ENCODE measurements around the gene ASPSCR1.
A peak's percentile ranks its signal among the peaks of the same experiment; 100 is the strongest.

Gene ASPSCR1

DNA sequence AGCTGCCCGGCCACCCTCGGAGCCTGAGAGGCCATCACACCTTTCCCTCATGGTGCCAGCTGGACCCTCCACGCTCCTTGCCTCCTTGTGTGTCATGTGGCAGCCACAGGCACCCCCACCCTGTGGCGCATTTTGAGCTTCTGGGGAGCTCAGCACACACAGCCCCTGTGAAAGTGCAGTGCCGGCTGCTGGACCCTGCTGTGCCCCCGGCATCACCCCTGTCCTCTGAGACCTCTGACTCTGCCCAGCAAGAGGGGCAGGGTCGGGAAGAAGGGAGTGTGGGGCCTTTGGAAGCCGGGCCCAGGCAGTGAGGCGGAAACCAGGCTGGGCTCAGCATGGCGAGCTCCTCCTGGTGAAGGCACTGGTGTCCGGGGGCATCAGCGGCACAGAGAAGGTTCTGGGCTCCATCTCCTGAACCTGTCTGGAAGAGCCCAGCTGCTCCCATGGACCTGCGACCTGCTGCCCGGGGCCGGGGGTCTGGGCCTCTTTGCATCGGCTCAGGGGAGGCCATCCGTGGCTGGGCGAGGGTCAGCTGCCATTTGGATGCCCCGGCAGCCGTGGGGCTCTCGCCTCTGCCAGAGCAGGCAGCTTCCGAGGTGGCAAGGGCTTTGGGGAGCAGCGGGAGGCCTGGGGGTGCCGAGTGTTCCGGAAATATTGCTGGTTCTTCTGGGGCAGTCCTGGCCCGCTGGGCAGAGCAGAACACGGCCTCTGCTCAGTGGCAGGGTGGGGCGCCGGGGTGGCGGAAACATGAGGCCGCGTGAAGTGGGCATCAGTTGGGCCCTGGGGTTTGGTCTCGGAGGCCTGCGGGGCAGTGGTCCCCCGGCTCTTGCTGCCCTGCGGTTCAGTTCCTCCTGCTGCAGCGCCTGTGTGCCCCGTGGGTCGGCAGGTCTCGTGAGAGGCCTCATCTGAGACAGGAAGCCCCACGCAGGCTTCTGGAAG, 27.4 kb downstream of the ASPSCR1 start:
- no peak for TF ChIP-seq Cebpa-rat (IDR thresholded peaks at IDR 0.05)
- Histone ChIP-seq H3K9ac (no peak overlapping the region), H3K27ac (no peak overlapping the region), H3K4me2 (peak overlapping the region; percentile 95), H4K20me1 (peaks cover 92% of the 10 kb centered on the region), H3K9me3 (no peaks in the 10 kb centered on the region), H3K36me3 (no peaks in the 10 kb centered on the region; the same call in 1 of the 2 replicates), H3K4me1 (peaks cover 86% of the 10 kb centered on the region), H3K27me3 (peaks cover 26% of the 10 kb centered on the region; the same call in 1 of the 2 replicates), H3K4me3 (no peak overlapping the region)

DNA sequence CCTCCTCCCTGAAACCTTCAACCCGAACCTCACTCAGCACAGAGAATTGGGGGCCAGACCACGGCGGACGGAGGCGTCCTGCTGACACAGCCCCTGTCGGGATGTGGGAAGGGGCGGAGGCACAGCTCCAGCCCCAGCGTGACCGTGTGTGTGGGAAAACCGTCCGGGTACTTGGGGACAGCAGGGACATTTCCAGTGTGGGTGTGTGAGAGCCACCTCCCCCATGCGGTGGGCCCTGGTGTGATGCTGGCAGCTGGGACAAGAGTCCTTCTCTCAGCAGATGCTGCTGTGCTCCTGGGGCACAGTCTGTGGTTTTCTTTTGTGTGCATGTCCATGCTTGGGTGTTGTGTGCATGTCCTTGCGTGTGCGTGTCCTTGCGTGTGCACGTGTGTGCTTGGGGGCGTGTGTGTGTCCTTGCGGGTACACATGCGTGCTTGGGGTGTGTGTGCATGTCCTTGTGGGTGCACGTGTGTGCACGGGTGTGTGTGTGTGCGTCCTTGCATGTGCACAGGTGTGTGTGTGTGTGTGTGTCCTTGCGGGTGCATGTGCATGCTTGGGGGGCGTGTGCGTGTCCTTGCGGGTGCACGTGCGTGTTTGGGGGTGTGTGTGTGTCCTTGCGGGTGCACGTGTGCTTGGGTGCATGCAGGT, 28.4 kb downstream of the ASPSCR1 start:
- peaks cover 82% of the 10 kb centered on the region for H4K20me1 ChIP-seq
- H3K27ac ChIP-seq = no peak overlapping the region
- H3K27me3 ChIP-seq = peaks cover 21% of the 10 kb centered on the region; the same call in 1 of the 2 replicates
- H3K9me3 ChIP-seq = no peaks in the 10 kb centered on the region
- H3K4me1 ChIP-seq = peaks cover 81% of the 10 kb centered on the region
- no peak overlapping the region for H3K9ac ChIP-seq
- no peak overlapping the region for H3K4me3 ChIP-seq
- no peaks in the 10 kb centered on the region; the same call in 1 of the 2 replicates for H3K36me3 ChIP-seq
- peak overlapping the region; percentile 95 for H3K4me2 ChIP-seq
- TF ChIP-seq Cebpa-rat (IDR thresholded peaks at IDR 0.05) = no peak

DNA sequence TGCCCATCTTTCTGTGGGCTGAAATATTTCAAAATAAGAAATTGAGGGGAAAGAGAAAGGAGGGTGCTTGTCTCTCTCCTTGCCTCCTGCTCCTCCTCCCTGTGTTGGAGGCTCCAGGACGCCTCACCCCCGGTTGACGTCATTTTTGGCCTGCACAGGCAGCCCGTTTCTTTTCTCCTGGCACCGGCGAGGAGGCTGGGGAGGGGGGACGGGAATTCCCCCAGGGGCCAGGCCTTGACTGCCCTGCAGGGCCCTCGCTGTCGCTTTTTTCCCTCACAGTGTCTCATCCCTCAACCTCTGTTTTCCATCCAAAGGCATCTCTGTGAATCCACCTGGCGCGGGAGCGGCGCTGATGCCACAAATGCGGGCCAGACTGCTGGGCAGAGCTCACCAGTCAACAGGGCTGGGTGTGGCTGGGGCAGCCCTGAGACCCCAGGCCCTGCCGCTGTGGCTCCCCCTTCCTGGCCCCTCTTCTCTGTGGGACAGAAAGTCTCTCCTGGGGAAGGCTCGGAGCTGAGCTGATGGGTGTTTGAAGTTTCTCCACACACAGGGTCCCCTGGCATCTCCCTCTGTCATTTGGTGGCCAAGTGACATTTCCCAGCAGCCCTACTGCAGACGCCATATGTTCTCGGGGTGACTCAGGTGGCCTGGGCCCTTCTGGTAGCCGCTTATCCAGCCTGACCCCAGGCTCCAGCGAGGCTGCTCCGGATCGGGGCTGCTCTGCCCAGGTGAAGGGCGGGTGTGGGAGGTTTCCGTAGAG, 29.2 kb downstream of the ASPSCR1 start:
- no peak overlapping the region for H3K27ac ChIP-seq
- peaks cover 77% of the 10 kb centered on the region for H4K20me1 ChIP-seq
- peak overlapping the region; percentile 70 for H3K4me2 ChIP-seq
- H3K27me3 ChIP-seq = peaks cover 18% of the 10 kb centered on the region; the same call in 1 of the 2 replicates
- no peak for TF ChIP-seq Cebpa-rat (IDR thresholded peaks at IDR 0.05)
- H3K36me3 ChIP-seq = no peaks in the 10 kb centered on the region; the same call in 1 of the 2 replicates
- H3K4me1 ChIP-seq = peaks cover 80% of the 10 kb centered on the region
- H3K4me3 ChIP-seq = no peak overlapping the region
- H3K9ac ChIP-seq = no peak overlapping the region
- H3K9me3 ChIP-seq = no peaks in the 10 kb centered on the region

DNA sequence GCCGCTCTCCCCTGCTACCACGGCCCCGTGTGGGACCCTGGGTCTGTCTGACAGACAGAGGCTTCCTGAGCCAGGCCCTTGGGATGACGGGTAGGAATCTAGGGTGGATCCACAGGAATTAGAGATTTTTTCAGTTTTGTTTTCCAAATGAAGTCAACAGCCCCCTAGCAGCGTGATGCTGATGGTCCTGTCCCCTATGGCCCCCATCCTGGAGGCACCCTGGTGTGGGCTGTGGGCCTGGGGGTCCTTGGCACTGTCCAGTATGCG, 29.7 kb downstream of the ASPSCR1 start:
- Histone ChIP-seq H3K9me3 (no peaks in the 10 kb centered on the region), H4K20me1 (peaks cover 77% of the 10 kb centered on the region), H3K36me3 (no peaks in the 10 kb centered on the region; the same call in 1 of the 2 replicates), H3K27me3 (peaks cover 23% of the 10 kb centered on the region), H3K4me3 (no peak overlapping the region), H3K4me2 (peak overlapping the region; percentile 70), H3K4me1 (peaks cover 80% of the 10 kb centered on the region), H3K9ac (no peak overlapping the region), H3K27ac (no peak overlapping the region)
- no peak for TF ChIP-seq Cebpa-rat (IDR thresholded peaks at IDR 0.05)

DNA sequence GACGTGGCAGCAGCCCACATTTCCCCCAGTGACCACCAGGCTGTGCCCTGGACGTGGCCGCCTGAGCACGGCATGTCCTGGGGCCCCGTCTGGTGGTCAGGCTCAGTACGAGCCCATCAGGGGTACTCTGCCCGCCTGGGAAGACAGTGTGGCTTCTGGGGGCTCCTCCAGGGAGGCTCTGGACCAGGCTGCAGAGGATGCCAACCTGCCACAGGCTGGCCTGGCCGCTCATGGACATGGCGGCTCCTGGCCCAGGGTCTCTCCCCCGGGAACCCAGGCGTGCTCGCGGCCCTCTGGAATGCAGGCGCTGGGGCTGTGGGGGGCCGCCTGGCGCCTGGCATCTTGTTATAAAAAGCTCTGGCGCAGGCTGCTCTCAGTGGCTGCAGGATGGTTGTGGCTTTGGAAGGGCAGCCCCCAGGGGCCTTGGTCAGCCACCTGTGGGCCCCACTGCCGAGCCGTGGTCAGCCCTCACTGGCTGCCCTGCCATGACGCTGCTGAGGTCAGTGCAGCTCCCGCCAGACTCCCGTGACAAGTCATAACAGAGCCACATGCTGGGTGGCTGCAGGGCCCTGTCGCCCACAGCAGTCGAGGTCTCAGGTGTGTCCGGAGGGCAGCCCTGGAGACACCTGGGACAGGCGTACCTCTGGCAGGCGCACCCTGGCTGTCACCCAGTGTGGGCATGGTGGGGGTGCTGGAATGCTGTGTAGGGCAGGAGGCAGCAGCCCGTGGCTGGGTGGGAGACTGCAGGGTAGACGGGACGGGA, 30.2 kb downstream of the ASPSCR1 start:
- Histone ChIP-seq H3K4me3 (no peak overlapping the region), H4K20me1 (peaks cover 80% of the 10 kb centered on the region), H3K36me3 (no peaks in the 10 kb centered on the region; the same call in 1 of the 2 replicates), H3K27me3 (peaks cover 28% of the 10 kb centered on the region), H3K4me1 (peaks cover 80% of the 10 kb centered on the region), H3K4me2 (peak overlapping the region; percentile 70), H3K27ac (no peak overlapping the region), H3K9ac (no peak overlapping the region; the same call in 1 of the 2 replicates), H3K9me3 (no peaks in the 10 kb centered on the region)
- TF ChIP-seq Cebpa-rat (IDR thresholded peaks at IDR 0.05) = no peak

DNA sequence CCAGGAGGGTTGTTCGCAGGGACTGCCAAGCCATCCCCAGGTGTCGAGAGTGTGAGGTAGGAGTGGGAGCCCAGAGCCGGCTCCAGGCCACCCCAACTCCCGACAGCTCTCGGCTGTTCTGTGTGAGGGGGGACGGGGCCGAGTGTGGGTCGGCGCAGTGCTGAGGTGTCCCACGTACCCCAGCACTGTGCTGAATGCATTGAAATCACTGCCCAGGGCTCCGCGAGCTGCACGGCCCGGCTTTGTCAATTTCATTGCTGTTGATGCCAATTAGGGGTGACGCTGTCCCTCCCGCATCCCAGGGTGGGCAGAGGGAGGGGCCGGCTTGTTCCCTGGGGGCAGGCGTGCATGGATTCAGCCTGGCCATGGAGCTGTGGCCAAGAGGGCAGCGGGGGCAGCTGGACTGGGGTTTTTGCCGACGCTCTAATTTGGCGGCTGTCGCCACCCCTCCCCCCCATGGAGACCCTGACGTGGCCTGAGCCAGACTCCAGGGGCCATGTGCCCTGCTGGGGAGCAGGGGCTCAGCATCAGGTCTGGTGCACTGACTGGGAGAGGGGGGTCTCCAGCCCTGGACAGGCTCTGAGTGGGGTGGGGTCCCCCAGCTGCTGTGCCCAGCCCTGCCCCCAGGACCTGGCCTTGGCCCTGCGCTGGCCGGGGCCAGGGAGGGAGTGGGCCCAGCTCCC, 31.0 kb downstream of the ASPSCR1 start:
- H3K27me3 ChIP-seq = peaks cover 35% of the 10 kb centered on the region
- peaks cover 81% of the 10 kb centered on the region for H4K20me1 ChIP-seq

DNA sequence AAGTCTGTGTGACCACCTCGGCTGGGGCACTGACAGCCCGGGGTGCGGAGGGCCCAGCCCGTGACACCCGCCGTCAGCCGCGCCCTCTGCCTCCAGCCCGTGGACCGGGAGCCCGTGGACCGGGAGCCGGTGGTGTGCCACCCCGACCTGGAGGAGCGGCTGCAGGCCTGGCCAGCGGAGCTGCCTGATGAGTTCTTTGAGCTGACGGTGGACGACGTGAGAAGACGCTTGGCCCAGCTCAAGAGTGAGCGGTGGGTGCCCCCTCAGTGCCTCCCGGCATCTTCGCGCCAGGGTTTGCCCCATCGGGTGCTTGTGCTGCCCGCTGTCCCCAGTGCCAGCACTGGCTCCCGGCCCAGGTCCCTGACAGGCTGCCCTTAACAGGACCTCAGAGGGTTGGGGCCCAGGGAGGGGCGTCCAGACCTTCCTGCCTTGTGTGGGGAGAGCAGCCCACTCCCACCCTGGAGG, 31.5 kb downstream of the ASPSCR1 start:
- no peaks in the 10 kb centered on the region for H3K9me3 ChIP-seq
- peaks cover 80% of the 10 kb centered on the region for H3K4me1 ChIP-seq
- no peak overlapping the region for H3K9ac ChIP-seq
- H3K27ac ChIP-seq = no peak overlapping the region
- H3K4me3 ChIP-seq = no peak overlapping the region
- no peaks in the 10 kb centered on the region; the same call in 1 of the 2 replicates for H3K36me3 ChIP-seq
- peaks cover 81% of the 10 kb centered on the region for H4K20me1 ChIP-seq
- TF ChIP-seq Cebpa-rat (IDR thresholded peaks at IDR 0.05) = no peak
- H3K4me2 ChIP-seq = no peak overlapping the region
- peaks cover 41% of the 10 kb centered on the region for H3K27me3 ChIP-seq

More for the DNA sequence above, 31.0 kb downstream of the ASPSCR1 start:
- Histone ChIP-seq H3K4me3 (no peak overlapping the region), H3K9ac (no peak overlapping the region), H3K27ac (no peak overlapping the region), H3K4me2 (peak overlapping the region; percentile 70), H3K36me3 (no peaks in the 10 kb centered on the region; the same call in 1 of the 2 replicates), H3K4me1 (peaks cover 80% of the 10 kb centered on the region), H3K9me3 (no peaks in the 10 kb centered on the region)
- no peak for TF ChIP-seq Cebpa-rat (IDR thresholded peaks at IDR 0.05)

DNA sequence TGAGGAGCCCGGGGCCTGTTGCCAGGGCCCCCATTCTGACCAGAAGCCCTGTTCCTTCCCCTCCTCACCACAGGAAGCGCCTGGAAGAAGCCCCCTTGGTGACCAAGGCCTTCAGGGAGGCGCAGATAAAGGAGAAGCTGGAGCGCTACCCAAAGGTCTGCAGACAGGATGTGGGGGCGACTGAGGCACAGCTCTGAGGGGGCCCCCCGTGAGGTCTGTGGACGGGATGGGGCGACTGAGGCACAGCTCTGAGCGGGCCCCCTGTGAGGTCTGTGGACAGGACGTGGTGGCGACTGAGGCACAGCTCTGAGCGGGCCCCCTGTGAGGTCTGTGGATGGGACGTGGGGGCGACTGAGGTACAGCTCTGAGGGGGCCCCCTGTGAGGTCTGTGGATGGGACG, 32.0 kb downstream of the ASPSCR1 start:
- Histone ChIP-seq H3K4me1 (peaks cover 80% of the 10 kb centered on the region), H3K36me3 (no peaks in the 10 kb centered on the region; the same call in 1 of the 2 replicates)
- no peak for TF ChIP-seq Cebpa-rat (IDR thresholded peaks at IDR 0.05)

More for the DNA sequence above, 32.0 kb downstream of the ASPSCR1 start:
- peaks cover 46% of the 10 kb centered on the region for H3K27me3 ChIP-seq
- peaks cover 81% of the 10 kb centered on the region for H4K20me1 ChIP-seq
- H3K4me2 ChIP-seq = no peak overlapping the region
- no peaks in the 10 kb centered on the region for H3K9me3 ChIP-seq
- no peak overlapping the region for H3K9ac ChIP-seq
- H3K27ac ChIP-seq = no peak overlapping the region
- H3K4me3 ChIP-seq = no peak overlapping the region
